ENCODE data around the gene GAL.

The GAL gene

DNA sequence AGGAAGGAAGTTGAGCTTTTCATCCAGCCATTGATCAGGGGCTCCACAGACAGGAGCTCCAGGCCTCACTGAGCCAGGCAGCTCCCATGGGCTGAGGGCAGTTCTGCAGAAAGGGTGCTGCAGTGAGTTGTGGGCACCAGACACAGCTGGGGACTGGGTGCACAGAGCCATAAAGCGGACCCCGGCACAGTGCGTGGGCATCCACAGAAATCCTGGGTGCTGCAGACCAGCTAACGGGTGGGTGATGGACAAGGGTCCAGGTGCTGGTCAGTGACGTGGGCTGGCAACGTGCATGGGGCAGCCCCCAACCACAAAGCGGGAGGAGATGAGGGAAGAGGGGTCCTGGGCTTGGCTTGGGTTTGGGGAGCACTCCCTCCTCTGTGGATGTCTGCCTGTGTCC is 19.4 kb upstream of the GAL start:
- no peaks in the 10 kb centered on the region for H3K4me1 Mint-ChIP-seq (ENCODE audit: low read depth)
- H3K9me3 Mint-ChIP-seq = no peaks in the 10 kb centered on the region
- no peak overlapping the region for H3K27ac Mint-ChIP-seq
- H3K36me3 Mint-ChIP-seq (ENCODE audit: low read depth) = no peaks in the 10 kb centered on the region
- H3K4me3 Mint-ChIP-seq = no peak overlapping the region
- H3K27me3 Mint-ChIP-seq (ENCODE audit: low read depth) = no peaks in the 10 kb centered on the region

DNA sequence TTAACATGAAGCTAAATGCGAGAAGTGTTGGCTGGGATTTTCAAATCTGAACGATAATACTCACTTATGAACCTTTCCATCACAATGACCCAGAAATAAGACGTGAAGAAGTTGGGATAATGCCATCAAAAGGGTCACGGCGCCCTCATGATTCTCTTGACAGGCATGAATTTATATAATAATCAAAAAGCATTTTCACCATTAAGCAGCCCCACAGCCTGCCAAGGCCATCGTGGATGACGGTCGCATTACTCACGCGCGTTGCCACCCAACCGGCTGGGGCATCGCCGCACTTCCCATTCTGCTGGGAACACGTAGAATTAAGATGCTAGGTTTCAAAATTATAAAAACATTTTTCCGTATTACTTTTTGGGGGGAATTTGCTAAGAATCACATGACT is 18.9 kb upstream of the GAL start:
- Mint-ChIP-seq H3K4me1 (ENCODE audit: low read depth) (no peaks in the 10 kb centered on the region), H3K27ac (no peak overlapping the region), H3K4me3 (no peak overlapping the region), H3K27me3 (ENCODE audit: low read depth) (no peaks in the 10 kb centered on the region), H3K9me3 (no peaks in the 10 kb centered on the region), H3K36me3 (ENCODE audit: low read depth) (no peaks in the 10 kb centered on the region)

DNA sequence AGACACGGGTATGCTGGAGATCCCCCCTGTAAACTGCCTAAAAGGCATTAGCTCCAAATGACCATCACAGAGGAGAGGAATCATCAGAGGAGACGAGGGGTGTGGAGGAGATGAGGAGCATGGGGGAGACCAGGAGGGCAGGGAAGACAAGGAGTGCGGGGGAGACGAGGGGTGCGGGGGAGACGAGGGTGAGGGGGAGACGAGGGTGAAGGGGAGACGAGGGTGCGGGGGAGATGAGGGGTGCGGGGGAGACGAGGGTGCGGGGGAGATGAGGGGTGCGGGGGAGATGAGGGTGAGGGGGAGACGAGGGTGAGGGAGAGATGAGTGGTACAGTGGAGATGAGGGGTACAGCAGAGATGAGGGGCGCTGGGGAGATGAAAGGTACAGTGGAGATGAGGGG is 17.5 kb upstream of the GAL start:
- Mint-ChIP-seq H3K4me3 (no peak overlapping the region), H3K9me3 (no peaks in the 10 kb centered on the region), H3K27ac (no peak overlapping the region), H3K27me3 (ENCODE audit: low read depth) (no peaks in the 10 kb centered on the region), H3K36me3 (ENCODE audit: low read depth) (no peaks in the 10 kb centered on the region), H3K4me1 (ENCODE audit: low read depth) (no peaks in the 10 kb centered on the region)

DNA sequence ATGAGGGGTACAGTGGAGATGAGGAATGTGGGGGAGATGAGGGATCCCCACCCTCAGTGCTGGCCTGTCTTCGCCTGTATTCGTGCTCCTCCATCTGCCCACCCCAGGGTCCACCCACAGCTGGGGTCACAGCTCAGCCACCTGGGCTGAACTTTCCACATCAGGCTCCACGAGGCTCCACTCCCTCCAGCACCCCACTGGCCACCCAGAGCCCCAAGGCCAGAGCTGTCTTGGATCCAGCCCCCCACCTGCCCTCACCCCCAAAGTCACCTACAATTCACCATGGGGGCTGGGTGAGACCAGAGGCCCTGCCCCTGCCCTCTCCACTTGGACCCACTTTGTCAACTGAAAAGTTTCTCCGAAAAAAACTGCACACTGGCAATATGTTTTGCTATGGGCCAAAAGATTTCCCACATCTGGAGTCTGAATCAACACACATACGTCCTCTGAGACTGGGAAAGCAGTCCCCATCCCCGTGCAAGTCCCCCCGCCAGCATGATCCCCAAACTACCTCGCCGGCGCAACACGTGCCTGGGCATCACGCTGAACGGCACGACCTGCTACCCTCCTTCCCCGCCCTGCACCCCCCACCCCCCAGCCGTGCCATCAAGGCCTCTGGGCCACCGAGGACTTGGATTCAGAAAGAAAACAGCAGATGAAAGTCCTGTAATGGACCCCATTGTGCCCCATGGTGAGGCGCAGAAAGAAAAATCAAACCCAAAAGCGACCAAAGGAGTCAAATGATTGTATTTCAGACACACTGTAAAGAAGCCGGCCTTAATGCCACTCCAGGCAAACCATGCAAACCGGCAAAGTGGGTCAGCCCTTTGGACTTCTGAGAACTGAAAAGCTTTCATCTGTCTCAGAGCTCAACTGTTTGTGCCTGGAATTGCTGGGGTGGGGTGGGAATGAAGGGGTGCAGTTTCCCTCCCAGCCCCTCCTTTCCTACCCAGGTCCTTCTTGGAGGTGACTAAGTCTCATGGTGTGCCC is 16.5 kb upstream of the GAL start:
- Mint-ChIP-seq H3K27ac (no peak overlapping the region), H3K4me3 (no peak overlapping the region), H3K9me3 (no peaks in the 10 kb centered on the region), H3K4me1 (ENCODE audit: low read depth) (no peaks in the 10 kb centered on the region), H3K27me3 (ENCODE audit: low read depth) (no peaks in the 10 kb centered on the region), H3K36me3 (ENCODE audit: low read depth) (no peaks in the 10 kb centered on the region)

DNA sequence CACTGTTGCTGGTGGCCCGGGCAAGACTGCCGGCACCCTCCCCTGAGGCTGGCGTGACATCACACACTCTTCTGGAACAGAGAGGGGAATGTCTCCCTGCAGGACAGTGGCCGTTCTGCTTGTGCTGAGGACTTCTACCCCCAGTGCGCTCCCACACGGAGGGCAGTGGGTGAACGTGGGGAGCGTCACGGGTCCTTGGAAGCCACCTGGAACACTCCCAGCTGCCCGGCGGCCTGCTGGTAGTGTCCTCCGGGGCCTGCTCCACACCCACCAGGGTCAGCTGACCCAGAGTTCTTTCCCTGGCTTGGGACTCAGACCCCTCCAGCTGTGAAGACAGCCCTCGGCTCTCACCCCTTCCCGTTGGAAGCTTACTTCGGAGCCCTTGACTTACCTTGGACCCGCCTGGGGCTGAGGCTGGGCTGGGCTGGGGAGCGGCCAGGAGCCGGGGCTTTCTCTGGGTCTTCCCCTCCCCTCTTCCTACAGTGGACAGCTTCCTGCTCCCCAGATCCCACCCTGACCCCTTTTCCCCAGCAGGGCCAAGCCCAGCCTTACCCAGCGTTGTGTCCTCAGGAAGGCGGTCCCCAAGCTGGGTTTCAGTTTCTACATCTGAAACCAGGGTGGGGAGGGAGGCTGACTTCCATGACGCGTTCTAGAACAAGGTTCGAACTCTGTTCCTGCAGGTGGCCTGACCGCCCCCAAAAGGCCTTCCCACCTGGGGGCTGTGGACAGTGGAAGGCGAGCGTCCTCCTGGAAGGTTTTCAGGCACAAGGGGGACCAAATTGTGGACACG is 14.8 kb upstream of the GAL start:
- no peaks in the 10 kb centered on the region for H3K36me3 Mint-ChIP-seq (ENCODE audit: low read depth)
- H3K27ac Mint-ChIP-seq = no peak overlapping the region
- no peaks in the 10 kb centered on the region for H3K4me1 Mint-ChIP-seq (ENCODE audit: low read depth)
- H3K27me3 Mint-ChIP-seq (ENCODE audit: low read depth) = no peaks in the 10 kb centered on the region
- no peaks in the 10 kb centered on the region for H3K9me3 Mint-ChIP-seq
- H3K4me3 Mint-ChIP-seq = no peak overlapping the region

DNA sequence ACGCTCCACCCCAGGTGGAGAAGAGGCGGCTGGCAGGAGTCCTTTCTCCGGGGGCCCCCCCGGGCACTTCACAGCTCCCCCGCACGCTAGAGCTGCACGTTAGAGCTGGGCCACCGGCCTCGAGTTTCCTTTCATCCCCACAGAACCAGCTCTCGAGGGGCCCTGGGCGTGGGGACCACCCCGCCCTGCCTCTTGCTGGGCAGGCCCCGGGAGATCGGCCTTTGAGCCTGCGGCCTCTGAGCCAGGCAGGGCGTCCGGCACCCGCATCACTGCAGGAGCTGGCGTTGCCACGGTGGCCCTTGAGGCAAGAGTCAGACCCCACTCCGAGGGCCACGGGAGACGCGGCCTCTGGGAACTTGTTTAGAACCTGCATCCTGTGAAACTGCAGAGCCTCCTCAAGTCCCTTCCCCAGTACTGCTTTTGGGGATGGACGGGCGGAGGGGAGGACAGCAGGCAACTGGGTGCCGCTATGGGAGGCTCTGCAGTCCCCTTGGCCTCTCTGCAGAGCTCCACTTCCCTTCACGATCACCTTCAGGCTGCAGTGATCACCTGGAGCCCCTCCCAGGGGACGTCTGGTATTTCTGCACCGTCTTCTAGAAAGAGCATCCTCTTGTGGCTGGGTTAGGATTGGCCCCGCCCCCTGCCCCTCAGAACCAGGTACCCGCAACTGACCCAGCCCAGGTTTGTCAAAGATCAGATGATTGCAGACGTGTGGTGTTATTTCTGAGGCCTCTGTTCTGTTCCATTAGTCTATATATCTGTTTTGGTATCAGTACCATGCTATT is 13.9 kb upstream of the GAL start:
- no peaks in the 10 kb centered on the region for H3K27me3 Mint-ChIP-seq (ENCODE audit: low read depth)
- H3K27ac Mint-ChIP-seq = no peak overlapping the region
- no peak overlapping the region for H3K4me3 Mint-ChIP-seq
- no peaks in the 10 kb centered on the region for H3K9me3 Mint-ChIP-seq
- no peaks in the 10 kb centered on the region for H3K4me1 Mint-ChIP-seq (ENCODE audit: low read depth)
- H3K36me3 Mint-ChIP-seq (ENCODE audit: low read depth) = no peaks in the 10 kb centered on the region

DNA sequence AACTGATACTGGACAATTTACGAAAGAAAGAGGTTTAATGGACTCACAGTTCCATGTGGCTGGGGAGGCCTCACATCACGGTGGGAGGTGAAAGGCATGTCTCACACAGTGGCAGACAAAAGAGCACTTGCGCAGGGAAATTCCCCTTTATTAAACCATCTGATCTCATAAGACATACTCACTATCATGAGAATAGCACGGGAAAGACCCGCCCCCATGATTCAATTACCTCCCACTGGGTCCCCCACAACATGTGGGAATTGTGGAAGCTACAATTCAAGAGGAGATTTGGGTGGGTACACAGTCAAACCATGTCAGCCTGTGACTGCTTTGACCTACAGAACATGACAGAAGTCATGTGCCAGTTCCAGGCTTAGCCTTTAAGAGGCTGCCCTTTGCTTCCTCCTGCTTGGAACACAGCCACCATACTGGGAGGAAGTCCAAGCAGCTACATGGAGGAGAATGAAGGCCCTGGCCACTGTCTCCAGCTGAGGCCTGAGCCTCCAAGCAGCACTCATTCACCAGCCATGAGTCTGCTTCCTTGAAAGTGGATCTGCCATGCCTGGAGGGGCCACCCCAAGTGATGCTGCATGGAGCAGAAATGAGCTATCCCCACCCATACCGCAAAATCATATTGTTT is 10.9 kb upstream of the GAL start:
- Mint-ChIP-seq H3K9me3 (no peaks in the 10 kb centered on the region), H3K27me3 (ENCODE audit: low read depth) (no peaks in the 10 kb centered on the region), H3K4me3 (no peak overlapping the region)

DNA sequence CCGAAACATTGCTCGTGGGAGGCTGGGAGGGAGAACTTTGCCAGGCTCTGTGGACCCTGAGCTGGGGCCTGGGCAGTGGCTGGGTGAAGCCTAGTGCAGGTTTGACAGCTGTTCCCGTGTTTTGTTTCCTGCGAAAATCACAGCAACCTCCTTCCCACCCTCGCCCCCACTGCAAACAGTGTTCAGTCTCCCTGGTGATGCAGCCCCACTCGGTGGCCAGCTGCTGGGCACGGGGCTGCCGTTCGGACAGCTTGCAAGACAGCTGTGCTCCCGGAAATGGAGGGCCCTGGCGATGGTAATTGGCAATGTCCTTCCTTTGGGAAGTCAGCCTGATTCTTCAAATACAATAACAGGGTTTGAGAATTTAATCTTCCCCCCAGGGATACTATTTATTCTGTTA is 10.4 kb upstream of the GAL start:
- Mint-ChIP-seq H3K4me1 (ENCODE audit: low read depth) (no peaks in the 10 kb centered on the region), H3K27ac (no peak overlapping the region), H3K4me3 (no peak overlapping the region), H3K36me3 (ENCODE audit: low read depth) (no peaks in the 10 kb centered on the region), H3K9me3 (no peaks in the 10 kb centered on the region), H3K27me3 (ENCODE audit: low read depth) (no peaks in the 10 kb centered on the region)

More for the DNA sequence above, 10.9 kb upstream of the GAL start:
- no peaks in the 10 kb centered on the region for H3K36me3 Mint-ChIP-seq (ENCODE audit: low read depth)
- H3K4me1 Mint-ChIP-seq (ENCODE audit: low read depth) = no peaks in the 10 kb centered on the region
- H3K27ac Mint-ChIP-seq = no peak overlapping the region

DNA sequence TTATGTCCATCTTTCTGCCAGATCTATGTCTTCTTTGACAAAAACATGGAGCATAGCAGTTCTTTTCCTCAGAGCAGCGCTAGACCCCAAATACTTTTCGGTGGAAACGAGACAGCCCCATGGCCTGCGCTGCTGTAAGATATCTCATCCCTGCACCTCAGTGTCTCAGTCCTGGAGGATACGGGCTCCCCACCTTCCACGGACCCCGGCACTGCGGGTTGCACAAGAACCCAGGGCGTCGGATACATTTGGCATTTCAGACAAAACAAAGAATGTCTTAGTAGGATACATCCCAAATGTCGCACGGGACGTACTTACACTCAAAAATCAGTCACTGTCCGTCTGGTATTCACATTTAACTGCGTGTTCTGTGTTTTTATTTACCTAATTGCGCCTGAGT is 9.9 kb upstream of the GAL start:
- Mint-ChIP-seq H3K4me1 (ENCODE audit: low read depth) (no peaks in the 10 kb centered on the region), H3K27me3 (ENCODE audit: low read depth) (no peaks in the 10 kb centered on the region)

DNA sequence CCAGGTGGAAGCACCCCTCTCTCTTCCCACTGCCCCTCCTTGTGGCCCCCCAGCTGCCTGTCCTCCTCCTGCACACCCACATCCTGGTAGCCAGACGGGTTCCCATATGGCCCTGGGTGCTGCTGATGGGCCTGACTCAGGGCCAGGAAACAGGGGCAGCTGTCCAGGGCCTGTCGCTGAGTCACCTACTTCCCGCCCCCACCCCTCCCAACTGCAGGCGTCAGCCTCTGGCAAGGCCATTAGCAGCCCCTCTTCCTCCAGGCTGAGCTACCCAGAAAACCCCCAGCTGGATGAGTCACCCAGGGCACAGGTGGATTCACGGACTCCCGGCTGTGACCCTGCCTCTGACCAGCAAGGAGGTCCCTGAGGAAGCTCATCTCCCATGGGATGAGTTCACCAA is 6.9 kb upstream of the GAL start:
- Mint-ChIP-seq H3K4me3 (no peak overlapping the region), H3K9me3 (no peaks in the 10 kb centered on the region), H3K36me3 (ENCODE audit: low read depth) (no peaks in the 10 kb centered on the region), H3K4me1 (ENCODE audit: low read depth) (no peaks in the 10 kb centered on the region), H3K27ac (no peak overlapping the region), H3K27me3 (ENCODE audit: low read depth) (peaks cover 9% of the 10 kb centered on the region)

More for the DNA sequence above, 9.9 kb upstream of the GAL start:
- H3K27ac Mint-ChIP-seq = no peak overlapping the region
- H3K4me3 Mint-ChIP-seq = no peak overlapping the region
- no peaks in the 10 kb centered on the region for H3K9me3 Mint-ChIP-seq
- no peaks in the 10 kb centered on the region for H3K36me3 Mint-ChIP-seq (ENCODE audit: low read depth)

DNA sequence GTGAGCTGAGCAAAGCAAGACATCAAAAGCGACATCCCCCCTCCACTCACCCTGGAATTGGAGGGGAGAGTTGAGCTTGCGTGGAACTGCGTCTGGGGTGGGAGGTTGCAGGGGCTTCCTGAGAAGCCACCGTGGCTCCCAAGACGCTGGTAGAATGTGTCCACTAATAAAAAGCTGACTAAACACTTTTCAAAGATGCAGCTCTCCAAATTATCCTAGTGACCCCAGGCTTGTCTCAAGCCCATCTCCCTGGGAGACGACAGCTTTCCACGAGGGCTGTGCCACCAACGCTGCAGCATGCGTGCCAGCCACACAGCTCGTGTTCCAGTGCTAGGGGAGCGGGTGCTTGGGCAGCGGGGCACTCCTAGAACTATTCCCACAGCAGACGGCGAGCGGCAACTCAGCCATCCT is 6.3 kb upstream of the GAL start:
- Mint-ChIP-seq H3K27ac (no peak overlapping the region), H3K4me3 (no peak overlapping the region), H3K4me1 (ENCODE audit: low read depth) (no peaks in the 10 kb centered on the region), H3K27me3 (ENCODE audit: low read depth) (peaks cover 15% of the 10 kb centered on the region), H3K36me3 (ENCODE audit: low read depth) (no peaks in the 10 kb centered on the region), H3K9me3 (no peaks in the 10 kb centered on the region)

DNA sequence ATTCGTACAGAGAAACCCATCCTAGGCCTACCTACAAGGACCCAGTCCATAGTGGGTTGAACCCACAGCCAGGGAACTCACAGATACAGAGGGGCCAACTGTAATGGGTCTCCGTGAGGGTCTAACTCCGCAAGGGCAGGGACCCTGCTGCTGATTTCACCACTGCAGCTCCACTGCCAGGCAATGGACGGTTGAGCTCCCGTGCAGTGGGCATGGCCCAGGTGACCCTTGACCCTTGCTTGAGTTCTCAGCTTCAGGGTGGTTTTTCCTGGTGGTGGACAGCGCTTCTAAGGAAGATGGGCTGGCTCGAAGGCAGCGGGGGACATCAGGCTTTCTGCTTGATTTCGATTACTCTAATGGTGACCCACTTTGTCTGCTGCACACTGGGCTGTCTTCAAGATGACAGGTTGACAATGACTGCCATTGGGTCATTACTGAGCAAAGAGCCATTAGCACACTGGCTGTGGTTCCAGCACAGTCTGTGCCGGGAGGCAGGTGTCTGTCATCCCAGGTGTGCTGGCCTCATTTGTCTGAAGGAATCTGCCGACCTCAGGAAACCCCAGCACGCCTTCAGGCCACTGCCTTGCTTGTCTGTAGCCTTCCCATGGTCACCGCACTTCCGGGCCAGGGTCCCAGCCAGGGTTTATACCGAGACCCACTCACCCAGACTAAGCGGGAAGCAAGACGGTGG is 3.7 kb upstream of the GAL start:
- no peaks in the 10 kb centered on the region for H3K9me3 Mint-ChIP-seq
- peaks cover 31% of the 10 kb centered on the region for H3K27me3 Mint-ChIP-seq (ENCODE audit: low read depth)
- H3K4me1 Mint-ChIP-seq (ENCODE audit: low read depth) = no peaks in the 10 kb centered on the region
- no peaks in the 10 kb centered on the region for H3K36me3 Mint-ChIP-seq (ENCODE audit: low read depth)
- no peak overlapping the region for H3K27ac Mint-ChIP-seq
- H3K4me3 Mint-ChIP-seq = no peak overlapping the region

DNA sequence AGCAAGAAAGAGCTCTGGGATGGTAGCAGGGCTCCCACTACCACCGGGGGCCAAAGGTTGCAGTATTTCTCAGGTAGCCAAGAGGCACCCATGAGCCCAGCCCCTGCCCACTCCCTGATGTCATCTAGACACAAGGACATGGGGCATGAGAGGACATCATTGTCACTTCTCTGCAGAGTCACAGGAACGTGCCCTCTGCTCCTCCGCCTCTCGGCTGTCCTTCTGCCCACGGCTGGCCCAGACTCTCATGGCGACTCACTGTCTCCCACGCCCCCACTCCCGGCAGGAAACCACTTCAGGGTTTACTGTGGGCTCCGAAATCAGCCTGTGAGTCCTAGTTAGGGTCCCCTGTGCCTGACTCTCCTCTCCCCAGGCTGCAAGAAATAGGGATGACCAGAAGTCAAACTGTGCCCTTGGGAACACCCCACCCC is 1.8 kb upstream of the GAL start:
- Mint-ChIP-seq H3K27me3 (ENCODE audit: low read depth) (peaks cover 49% of the 10 kb centered on the region), H3K4me3 (no peak overlapping the region), H3K27ac (no peak overlapping the region), H3K4me1 (ENCODE audit: low read depth) (no peaks in the 10 kb centered on the region), H3K36me3 (ENCODE audit: low read depth) (no peaks in the 10 kb centered on the region), H3K9me3 (no peaks in the 10 kb centered on the region)
